VCaP (cell line): ENCODE results near the gene RNF17.
"Not testable (repeated sequence)": the region's sequence is repeated elsewhere in the genome, so short reads cannot be mapped to it uniquely, and the experiment has no call there.

Source experiments
- H3K27ac ChIP-seq: fragments of 450-650 bp; 2 replicates; pipeline ENCODE4 v1.5.1; 2017
- TF ChIP-seq, protein P1 (sequence below): fragments of 450-650 bp; conservative IDR thresholded peaks from 2 replicates; pipeline ENCODE4 v1.5.1; 2017; ENCODE audit warnings: mild to moderate bottlenecking, moderate library complexity

The RNF17 gene

DNA sequence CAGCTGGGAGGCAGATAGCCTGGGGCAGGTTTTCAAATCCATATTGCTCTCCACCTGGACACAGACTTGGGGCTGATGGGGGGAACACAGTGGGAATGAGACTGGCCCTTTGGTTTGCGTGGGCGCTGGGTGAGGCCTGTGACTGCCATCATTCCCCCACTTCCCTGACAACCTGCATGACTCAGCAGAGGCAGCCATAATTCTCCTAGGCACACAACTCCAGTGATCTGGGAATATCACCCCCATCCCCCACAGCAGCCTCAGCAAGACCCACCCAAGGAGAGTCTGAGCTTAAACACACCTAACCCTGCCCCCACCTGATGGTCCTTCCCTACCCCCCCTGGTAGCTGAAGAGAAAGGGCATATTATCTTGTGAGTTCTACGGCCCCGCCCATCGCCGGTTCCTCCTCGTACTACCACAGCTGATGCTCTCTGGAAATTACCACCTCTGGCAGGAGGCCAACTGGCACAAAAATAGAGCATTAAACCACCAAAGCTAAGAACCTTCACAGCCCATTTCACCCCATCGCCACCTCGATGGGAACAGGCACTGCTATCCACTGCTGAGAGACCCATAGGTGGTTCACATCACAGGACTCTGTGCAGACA, 71.0 kb downstream of the RNF17 start:
- TF ChIP-seq, protein P1, sequence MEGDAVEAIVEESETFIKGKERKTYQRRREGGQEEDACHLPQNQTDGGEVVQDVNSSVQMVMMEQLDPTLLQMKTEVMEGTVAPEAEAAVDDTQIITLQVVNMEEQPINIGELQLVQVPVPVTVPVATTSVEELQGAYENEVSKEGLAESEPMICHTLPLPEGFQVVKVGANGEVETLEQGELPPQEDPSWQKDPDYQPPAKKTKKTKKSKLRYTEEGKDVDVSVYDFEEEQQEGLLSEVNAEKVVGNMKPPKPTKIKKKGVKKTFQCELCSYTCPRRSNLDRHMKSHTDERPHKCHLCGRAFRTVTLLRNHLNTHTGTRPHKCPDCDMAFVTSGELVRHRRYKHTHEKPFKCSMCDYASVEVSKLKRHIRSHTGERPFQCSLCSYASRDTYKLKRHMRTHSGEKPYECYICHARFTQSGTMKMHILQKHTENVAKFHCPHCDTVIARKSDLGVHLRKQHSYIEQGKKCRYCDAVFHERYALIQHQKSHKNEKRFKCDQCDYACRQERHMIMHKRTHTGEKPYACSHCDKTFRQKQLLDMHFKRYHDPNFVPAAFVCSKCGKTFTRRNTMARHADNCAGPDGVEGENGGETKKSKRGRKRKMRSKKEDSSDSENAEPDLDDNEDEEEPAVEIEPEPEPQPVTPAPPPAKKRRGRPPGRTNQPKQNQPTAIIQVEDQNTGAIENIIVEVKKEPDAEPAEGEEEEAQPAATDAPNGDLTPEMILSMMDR = no peak

DNA sequence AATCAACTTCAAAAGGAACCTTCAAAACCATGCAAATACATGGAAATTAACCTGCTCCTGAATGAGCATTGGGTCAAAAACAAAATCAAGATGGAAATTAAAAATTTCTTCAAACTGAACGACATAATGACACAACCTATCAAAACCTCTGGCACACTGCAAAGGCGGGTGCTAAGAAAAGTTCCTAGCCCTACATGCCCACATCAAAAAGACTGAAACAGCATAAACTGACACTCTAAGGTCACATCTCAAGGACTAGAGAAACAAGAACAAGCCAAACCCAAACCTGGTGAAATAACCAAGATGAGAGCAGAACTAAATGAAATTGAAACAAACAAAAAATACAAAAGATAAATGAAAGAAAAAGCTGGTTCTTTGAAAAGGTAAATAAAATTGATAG, 73.6 kb downstream of the RNF17 start:
- not testable (repeated sequence) for H3K27ac ChIP-seq

More for the DNA sequence above, 71.0 kb downstream of the RNF17 start:
- no peak overlapping the region for H3K27ac ChIP-seq

DNA sequence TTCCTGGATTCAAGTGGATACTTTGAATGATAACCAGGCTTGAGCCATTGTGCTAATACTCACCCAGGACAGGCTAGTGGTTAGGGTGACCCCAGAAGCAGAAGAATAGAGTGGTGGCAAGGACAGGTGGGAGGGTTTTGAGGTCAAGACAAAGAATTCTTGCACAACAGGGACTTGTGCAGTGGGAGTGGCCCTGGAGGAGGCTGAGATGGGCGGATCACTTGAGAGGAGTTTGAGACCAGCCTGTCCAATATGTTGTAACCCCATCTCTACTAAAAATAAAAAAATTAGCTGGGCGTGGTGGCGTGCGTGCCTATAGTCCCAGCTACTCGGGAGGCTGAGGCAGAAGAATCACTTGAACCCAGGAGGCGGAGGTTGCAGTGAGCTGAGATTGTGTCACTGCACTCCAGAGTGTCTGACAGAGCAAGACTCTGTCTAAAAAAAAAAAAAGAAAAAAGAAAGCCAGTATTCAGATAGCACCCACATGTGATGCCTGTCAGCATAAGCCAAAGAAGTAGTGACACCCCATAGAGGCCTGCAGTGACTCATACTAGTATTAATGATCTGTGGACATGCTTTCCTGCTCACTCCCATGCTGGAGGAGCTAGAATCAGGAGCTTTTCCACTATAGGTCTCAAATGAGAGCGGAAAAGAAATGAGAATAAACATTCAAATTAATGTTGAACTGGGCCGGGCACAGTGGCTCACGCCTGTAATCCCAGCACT, 78.7 kb downstream of the RNF17 start:
- no peak overlapping the region for H3K27ac ChIP-seq
- TF ChIP-seq, protein P1 = no peak

DNA sequence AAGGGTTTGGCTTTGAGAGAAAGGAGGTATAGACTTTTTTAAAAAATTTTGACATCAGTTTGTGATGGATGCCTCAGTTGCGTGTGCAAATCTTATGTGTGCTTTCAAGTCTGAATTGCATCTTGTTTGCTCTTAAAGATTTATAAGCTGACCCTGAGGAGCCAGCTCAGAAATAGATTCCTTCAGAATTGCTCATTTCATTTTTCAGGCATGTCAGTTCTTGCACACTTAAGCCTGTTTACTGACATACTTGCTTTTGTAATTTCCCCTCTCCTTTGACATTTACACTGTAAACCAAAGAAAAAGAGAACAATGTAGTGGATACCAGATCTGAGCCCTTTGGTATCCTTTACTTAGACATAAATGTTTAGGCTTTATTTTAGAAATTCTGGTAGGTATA, 87.6 kb downstream of the RNF17 start:
- H3K27ac ChIP-seq = no peak overlapping the region
- TF ChIP-seq, protein P1 = no peak

DNA sequence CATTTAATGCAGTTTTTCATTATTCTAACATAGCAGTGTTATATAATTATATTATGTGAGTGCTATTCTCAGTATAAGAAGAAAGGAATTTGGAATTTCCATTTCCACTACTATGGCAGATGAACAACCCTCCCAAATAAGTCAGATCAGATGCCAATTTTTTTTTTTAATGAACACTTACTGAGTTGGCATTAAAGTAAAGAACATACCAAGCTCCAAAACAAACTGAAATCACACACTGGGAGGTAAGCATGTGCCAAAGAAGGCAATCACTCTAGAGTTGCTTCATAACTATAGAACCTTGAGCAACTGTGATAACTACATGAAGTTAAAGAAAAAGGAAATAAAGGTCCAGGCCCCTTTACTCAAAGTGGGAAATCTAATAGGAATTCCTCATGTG, 90.3 kb downstream of the RNF17 start:
- H3K27ac ChIP-seq = no peak overlapping the region
- TF ChIP-seq, protein P1 = no peak

DNA sequence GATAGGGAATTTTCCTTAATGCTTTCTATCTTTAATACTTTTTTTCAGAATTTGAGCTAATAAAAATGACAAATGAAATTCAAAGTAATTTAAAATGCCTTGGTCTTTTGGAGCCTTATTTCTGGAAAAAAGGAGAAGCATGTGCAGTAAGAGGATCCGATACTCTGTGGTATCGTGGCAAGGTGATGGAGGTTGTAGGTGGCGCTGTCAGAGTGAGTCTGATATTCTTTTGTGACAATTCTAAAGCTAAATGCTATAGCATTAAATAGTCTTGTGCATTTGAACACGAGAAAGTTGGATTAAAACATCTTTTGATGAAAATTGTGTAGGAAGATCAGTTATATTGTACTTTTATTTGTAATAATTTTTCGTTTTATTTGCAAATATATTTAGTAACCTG, 95.0 kb downstream of the RNF17 start:
- TF ChIP-seq, protein P1 = no peak
- H3K27ac ChIP-seq = no peak overlapping the region

DNA sequence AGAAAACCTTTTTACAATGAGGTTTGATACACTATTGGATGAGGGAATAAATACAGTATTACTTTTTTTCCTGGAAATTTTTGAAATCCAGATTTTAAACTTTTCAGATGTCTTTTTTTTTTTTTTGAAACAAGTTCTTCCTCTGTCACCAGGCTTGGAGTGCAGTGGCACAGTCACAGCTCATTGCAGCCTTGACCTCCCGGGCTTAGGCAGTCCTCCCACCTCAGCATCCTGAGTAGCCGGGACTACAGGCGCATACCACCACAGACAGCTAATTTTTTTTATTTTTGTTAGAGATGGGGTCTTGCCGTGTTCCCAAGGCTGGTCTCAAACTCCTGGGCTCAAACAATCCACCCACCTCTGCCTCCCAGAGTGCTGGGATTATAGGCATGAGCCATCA, 96.8 kb downstream of the RNF17 start:
- TF ChIP-seq, protein P1 = no peak
- H3K27ac ChIP-seq = no peak overlapping the region

DNA sequence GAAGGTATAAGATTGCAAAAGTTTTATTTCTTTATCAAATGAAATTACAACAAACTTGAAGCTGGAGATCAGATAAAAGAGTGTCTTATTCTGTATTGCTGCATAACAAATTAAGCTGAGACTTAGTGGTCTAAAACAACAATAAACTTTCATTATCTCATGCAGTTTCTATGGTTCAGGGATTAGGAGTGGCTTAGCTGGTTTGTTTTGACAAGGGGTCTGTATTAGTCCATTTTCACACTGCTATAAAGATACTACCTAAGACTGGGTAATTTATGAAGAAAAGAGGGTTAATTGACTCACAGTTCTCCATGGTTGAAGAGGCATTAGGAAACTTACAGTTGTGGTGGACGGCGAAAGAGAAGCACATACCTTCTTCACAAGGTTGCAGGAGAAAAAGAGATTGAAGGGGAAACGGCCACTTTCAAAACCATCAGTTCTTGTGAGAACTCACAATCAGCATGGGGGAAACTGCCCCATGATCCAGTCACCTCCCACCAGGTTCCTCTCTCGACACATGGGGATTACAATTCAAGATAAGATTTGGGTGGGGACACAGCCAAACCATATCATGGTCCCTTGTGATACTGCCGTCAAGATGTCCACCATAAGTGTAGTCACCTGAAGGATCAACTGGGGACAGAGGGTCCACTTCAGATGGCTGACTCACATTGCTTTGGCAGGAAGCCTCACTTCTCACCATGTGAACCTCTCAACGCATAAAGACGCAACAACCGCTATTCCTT, 97.8 kb downstream of the RNF17 start:
- H3K27ac ChIP-seq = no peak overlapping the region
- TF ChIP-seq, protein P1 = no peak
